GM12878 (cell line): ENCODE data around the gene RAD54L2. TPM values are rescaled to one million over a fixed set of nuclear protein-coding genes. Genes with fewer than 3 reads are reported as not detected.

Source experiments
- BHLHE40 ChIP-seq, 2 experiments: fragments of 450-650 bp in 1 of 2; IDR thresholded peaks; 2 replicates each; pipeline ENCODE4 v1.6.1; 2011 to 2017; ENCODE audit warnings: low read depth in 2 of 2, borderline replicate concordance in 1 of 2, improper control_type of control experiment in 1 of 2, low read length in 1 of 2, mild to moderate bottlenecking in 1 of 2
- CBX5 ChIP-seq: sonication (generic); IDR thresholded peaks from 2 replicates; pipeline ENCODE4 v1.6.1; 2016; ENCODE audit warnings: low read depth, moderate library complexity, mild to moderate bottlenecking, inconsistent platforms
- EED ChIP-seq: sonication (generic); IDR thresholded peaks from 2 replicates; pipeline ENCODE4 v1.6.1; 2016; ENCODE audit warnings: antibody characterized with exemption, low read depth
- EGR1 ChIP-seq, 2 experiments: IDR thresholded peaks; 1 replicate in 1 of 2; 2 replicates in 1 of 2; pipeline ENCODE4 v1.6.1; 2011 to 2012; ENCODE audit warnings: low read depth in 2 of 2, low read length in 2 of 2, borderline replicate concordance in 1 of 2, mild to moderate bottlenecking in 1 of 2, moderate library complexity in 1 of 2
- EZH2 ChIP-seq: IDR thresholded peaks from 2 replicates; pipeline ENCODE4 v1.6.1; 2012; ENCODE audit warnings: low read depth, mild to moderate bottlenecking, control low read depth, inconsistent platforms, low read length, borderline replicate concordance; ENCODE audit not compliant: control insufficient read depth
- HDGF ChIP-seq: fragments of 450-650 bp; IDR thresholded peaks from 2 replicates; pipeline ENCODE4 v1.6.1; 2016; ENCODE audit warnings: antibody characterized with exemption
- IKZF1 ChIP-seq: fragments of 450-650 bp; conservative IDR thresholded peaks from 2 replicates; pipeline ENCODE4 v1.6.1; 2017; ENCODE audit warnings: antibody characterized with exemption, mild to moderate bottlenecking
- JUND ChIP-seq: IDR thresholded peaks from 2 replicates; pipeline ENCODE4 v1.6.1; 2012; ENCODE audit warnings: low read depth, mild to moderate bottlenecking, low read length, improper control_type of control experiment, moderate library complexity
- LARP7 ChIP-seq: fragments of 450-650 bp; IDR thresholded peaks from 2 replicates; pipeline ENCODE4 v1.6.1; 2017; ENCODE audit warnings: mild to moderate bottlenecking
- NFIC ChIP-seq: IDR thresholded peaks from 2 replicates; pipeline ENCODE4 v1.6.1; 2012; ENCODE audit warnings: low read depth, mild to moderate bottlenecking, inconsistent platforms, low read length, moderate library complexity
- NFYA ChIP-seq: IDR thresholded peaks from 2 replicates; pipeline ENCODE4 v1.6.1; 2011; ENCODE audit warnings: low read depth, mild to moderate bottlenecking, low read length, improper control_type of control experiment, borderline replicate concordance
- PAX5 ChIP-seq: IDR thresholded peaks from 2 replicates; pipeline ENCODE4 v1.6.1; 2011; ENCODE audit warnings: low read depth, low read length, borderline replicate concordance
- POLR2A ChIP-seq: IDR thresholded peaks from 2 replicates; pipeline ENCODE4 v1.6.1; 2011; ENCODE audit warnings: low read depth, mild to moderate bottlenecking, low read length
- POLR2AphosphoS2 ChIP-seq: IDR thresholded peaks from 2 replicates; pipeline ENCODE4 v1.6.1; 2011; ENCODE audit warnings: low read depth, mild to moderate bottlenecking, low read length, improper control_type of control experiment, moderate library complexity
- POLR2AphosphoS5 ChIP-seq: IDR thresholded peaks from 2 replicates; pipeline ENCODE4 v1.6.1; 2011; ENCODE audit warnings: mild to moderate bottlenecking, low read length, inconsistent platforms
- SIX5 ChIP-seq: IDR thresholded peaks from 2 replicates; pipeline ENCODE4 v1.6.1; 2011; ENCODE audit warnings: mild to moderate bottlenecking, low read depth, low read length, moderate library complexity; ENCODE audit not compliant: severe bottlenecking
- SP1 ChIP-seq: IDR thresholded peaks from one replicate; pipeline ENCODE4 v1.6.1; 2011; ENCODE audit warnings: low read depth, low read length
- SREBF2 ChIP-seq: IDR thresholded peaks from 2 replicates; pipeline ENCODE4 v1.6.1; 2012; ENCODE audit warnings: mild to moderate bottlenecking, low read length
- SUPT20H ChIP-seq: IDR thresholded peaks from 2 replicates; pipeline ENCODE4 v1.6.1; 2011; ENCODE audit warnings: low read depth, mild to moderate bottlenecking, low read length, moderate library complexity, borderline replicate concordance; ENCODE audit not compliant: control insufficient read depth
- YBX1 ChIP-seq: fragments of 450-650 bp; IDR thresholded peaks from 2 replicates; pipeline ENCODE4 v1.6.1; 2016; ENCODE audit warnings: antibody characterized with exemption
- YY1 ChIP-seq: IDR thresholded peaks from 2 replicates; pipeline ENCODE4 v1.6.1; 2011; ENCODE audit warnings: low read depth, mild to moderate bottlenecking, low read length
- ZNF217 ChIP-seq: fragments of 450-650 bp; IDR thresholded peaks from 2 replicates; pipeline ENCODE4 v1.6.1; 2017; ENCODE audit warnings: antibody characterized with exemption, mild to moderate bottlenecking
- ZNF622 ChIP-seq: fragments of 450-650 bp; IDR thresholded peaks from 2 replicates; pipeline ENCODE4 v1.6.1; 2017; ENCODE audit warnings: mild to moderate bottlenecking, inconsistent platforms
- ZZZ3 ChIP-seq: IDR thresholded peaks from 2 replicates; pipeline ENCODE4 v1.6.1; 2011; ENCODE audit warnings: low read depth; ENCODE audit not compliant: control insufficient read depth, insufficient read length
- polyA plus RNA-seq, 11 experiments: library from polyadenylated mRNA; depleted of rRNA in 4 of 11; unstranded in 6 of 11; stranded (reverse) in 5 of 11; fragments of >200 nt; fragmentation: Nextera tagmentation in 4 of 11; fragmentation: Illumina TruSeq in 1 of 11; extraction: Ambion mirVana in 4 of 11; extraction: Trizol in 1 of 11; gene quantifications; 1 replicate in 1 of 11; 2 replicates in 10 of 11; pipeline versions ENCODE4 v1.2.1 to v1.2.3, GENCODE V29; 2011 to 2016; ENCODE audit warnings: inconsistent platforms in 2 of 11, missing spikeins in 2 of 11, low read depth in 1 of 11
- total RNA-seq, 4 experiments: library from RNA; depleted of rRNA in 3 of 4; stranded (reverse); fragments of >200 nt in 3 of 4; fragmentation: Illumina TruSeq in 1 of 4; extraction: Trizol in 1 of 4; gene quantifications; 2 replicates each; pipeline versions ENCODE4 v1.2.1 to v1.2.3, GENCODE V29; 2013 to 2021
- TF ChIP-seq, protein P1 (sequence below): fragments of 450-650 bp; formaldehyde crosslinking; IDR thresholded peaks from 2 replicates; pipeline ENCODE4 v1.4.0; 2022; ENCODE audit warnings: mild to moderate bottlenecking, moderate library complexity
- TF ChIP-seq, protein P2 (sequence below), 3 experiments: IDR thresholded peaks in 2 of 3; conservative IDR thresholded peaks in 1 of 3; 2 replicates each; pipeline ENCODE4 v1.5.1; 2011; ENCODE audit warnings: low read depth in 3 of 3, low read length in 3 of 3, mild to moderate bottlenecking in 3 of 3, control low read depth in 2 of 3, moderate library complexity in 2 of 3, inconsistent platforms in 1 of 3, mixed read lengths in 1 of 3; ENCODE audit not compliant: control insufficient read depth in 2 of 3, insufficient read depth in 1 of 3; ENCODE audit errors: extremely low read depth in 1 of 3

RAD54L2 gene
- total and polyA plus RNA-seq, 10 of the 15 experiments (the other 5 are each of a cell fraction or from before 2014, with no cell fraction given) = 2.2 to 23.8 (median 11.1) TPM

DNA sequence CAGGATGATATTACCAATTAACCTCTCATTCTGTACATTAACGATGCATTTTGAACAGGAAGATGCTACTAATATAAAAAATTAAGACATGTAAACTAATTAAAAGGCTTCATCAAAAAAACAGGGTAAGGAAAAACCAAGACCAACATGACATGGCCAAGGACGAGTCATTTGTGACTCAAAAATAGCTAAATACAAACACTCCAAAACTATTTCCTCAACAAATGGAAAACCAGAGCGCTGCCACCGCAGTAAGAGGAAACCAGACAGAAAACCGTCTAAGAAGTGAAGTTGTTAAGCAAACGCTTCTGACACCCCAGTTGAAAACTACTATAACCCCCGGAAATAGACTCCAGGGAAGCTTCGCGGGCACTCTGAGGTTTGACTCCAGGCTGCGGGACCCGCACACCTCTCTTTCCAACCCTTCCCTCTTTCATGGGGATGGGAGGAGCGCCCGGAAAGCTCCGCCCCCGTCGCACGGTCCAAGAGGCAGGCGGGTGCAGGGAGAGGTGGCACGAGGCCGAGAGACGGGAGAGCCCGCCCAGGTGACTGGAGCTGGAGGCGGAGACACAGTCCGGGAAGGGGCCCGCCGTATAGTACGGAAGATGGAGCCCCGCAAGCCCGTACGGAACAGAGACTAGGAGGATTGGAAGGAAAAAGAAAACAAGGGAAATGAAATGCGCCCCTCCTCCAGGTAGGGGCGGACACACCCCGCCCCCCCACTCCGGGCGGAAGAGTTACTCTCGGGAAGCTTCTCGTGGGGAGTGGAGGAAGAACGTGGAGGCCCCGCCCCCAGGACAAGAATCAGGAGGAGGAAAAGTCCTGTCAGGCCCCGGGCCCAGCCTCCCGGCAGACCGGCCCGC lies 39.4 kb upstream of the RAD54L2 start (continued):
- TF ChIP-seq, protein P1, sequence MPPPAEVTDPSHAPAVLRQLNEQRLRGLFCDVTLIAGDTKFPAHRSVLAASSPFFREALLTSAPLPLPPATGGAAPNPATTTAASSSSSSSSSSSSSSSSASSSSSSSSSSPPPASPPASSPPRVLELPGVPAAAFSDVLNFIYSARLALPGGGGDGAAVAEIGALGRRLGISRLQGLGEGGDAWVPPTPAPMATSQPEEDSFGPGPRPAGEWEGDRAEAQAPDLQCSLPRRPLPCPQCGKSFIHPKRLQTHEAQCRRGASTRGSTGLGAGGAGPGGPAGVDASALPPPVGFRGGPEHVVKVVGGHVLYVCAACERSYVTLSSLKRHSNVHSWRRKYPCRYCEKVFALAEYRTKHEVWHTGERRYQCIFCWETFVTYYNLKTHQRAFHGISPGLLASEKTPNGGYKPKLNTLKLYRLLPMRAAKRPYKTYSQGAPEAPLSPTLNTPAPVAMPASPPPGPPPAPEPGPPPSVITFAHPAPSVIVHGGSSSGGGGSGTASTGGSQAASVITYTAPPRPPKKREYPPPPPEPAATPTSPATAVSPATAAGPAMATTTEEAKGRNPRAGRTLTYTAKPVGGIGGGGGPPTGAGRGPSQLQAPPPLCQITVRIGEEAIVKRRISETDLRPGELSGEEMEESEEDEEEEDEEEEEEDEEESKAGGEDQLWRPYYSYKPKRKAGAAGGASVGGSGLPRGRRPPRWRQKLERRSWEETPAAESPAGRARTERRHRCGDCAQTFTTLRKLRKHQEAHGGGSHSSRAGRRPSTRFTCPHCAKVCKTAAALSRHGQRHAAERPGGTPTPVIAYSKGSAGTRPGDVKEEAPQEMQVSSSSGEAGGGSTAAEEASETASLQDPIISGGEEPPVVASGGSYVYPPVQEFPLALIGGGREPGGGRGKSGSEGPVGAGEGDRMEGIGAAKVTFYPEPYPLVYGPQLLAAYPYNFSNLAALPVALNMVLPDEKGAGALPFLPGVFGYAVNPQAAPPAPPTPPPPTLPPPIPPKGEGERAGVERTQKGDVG = no peak
- TF ChIP-seq SREBF2 = no peak
- peak; percentile 24; the same call in 1 of the 2 replicates for TF ChIP-seq POLR2AphosphoS2
- 0 out of 2 replicates have a peak, but pooled peaks have one; percentile 13 for TF ChIP-seq CBX5
- TF ChIP-seq EGR1 (IDR thresholded peaks at IDR 0.05; ENCODE audit: borderline replicate concordance in 1 of 2, low read depth in 2 of 2, low read length in 2 of 2) = peak in 1 of 2 experiments; percentile 48; a peak in 2 of 3 replicates
- TF ChIP-seq ZZZ3 = no peak
- TF ChIP-seq YY1 = peak; percentile 75
- peak; percentile 13 for TF ChIP-seq SIX5
- TF ChIP-seq EED = peak; percentile 58
- peak; percentile 15; the same call in 1 of the 2 replicates for TF ChIP-seq HDGF
- TF ChIP-seq POLR2A = 0 out of 2 replicates have a peak, but pooled peaks have one; percentile 0
- peak; percentile 86 for TF ChIP-seq IKZF1
- no peak for TF ChIP-seq LARP7
- no peak for TF ChIP-seq PAX5
- no peak for TF ChIP-seq SUPT20H
- TF ChIP-seq NFYA = no peak
- no peak for TF ChIP-seq ZNF622
- peak; percentile 21 for TF ChIP-seq SP1
- peak; percentile 74 for TF ChIP-seq POLR2AphosphoS5
- peak; percentile 90 to 93 for TF ChIP-seq BHLHE40 (IDR thresholded peaks at IDR 0.05; ENCODE audit: borderline replicate concordance in 1 of 2, low read depth in 2 of 2, low read length in 1 of 2)
- TF ChIP-seq NFIC = no peak
- TF ChIP-seq, protein P2, sequence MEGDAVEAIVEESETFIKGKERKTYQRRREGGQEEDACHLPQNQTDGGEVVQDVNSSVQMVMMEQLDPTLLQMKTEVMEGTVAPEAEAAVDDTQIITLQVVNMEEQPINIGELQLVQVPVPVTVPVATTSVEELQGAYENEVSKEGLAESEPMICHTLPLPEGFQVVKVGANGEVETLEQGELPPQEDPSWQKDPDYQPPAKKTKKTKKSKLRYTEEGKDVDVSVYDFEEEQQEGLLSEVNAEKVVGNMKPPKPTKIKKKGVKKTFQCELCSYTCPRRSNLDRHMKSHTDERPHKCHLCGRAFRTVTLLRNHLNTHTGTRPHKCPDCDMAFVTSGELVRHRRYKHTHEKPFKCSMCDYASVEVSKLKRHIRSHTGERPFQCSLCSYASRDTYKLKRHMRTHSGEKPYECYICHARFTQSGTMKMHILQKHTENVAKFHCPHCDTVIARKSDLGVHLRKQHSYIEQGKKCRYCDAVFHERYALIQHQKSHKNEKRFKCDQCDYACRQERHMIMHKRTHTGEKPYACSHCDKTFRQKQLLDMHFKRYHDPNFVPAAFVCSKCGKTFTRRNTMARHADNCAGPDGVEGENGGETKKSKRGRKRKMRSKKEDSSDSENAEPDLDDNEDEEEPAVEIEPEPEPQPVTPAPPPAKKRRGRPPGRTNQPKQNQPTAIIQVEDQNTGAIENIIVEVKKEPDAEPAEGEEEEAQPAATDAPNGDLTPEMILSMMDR (IDR thresholded peaks at IDR 0.05 in 2 of 3, conservative IDR thresholded peaks at IDR 0.05 in 1 of 3; ENCODE audit: control insufficient read depth in 2 of 3, extremely low read depth in 1 of 3, insufficient read depth in 1 of 3, low read depth in 3 of 3, low read length in 3 of 3) = no peak
- no peak; the same call in 1 of the 2 replicates for TF ChIP-seq JUND
- TF ChIP-seq YBX1 = no peak
- no peak for TF ChIP-seq EZH2
- no peak for TF ChIP-seq ZNF217
